HUES64 (cell line): ENCODE data around the gene ITPR2.

Source experiments
- H3K27ac ChIP-seq: 2 replicates; pipeline ENCODE4 v1.7.0; 2013; ENCODE audit warnings: low read depth, low read length, inconsistent platforms
- H3K27me3 ChIP-seq: 2 replicates; pipeline ENCODE4 v1.6.1; 2013; ENCODE audit warnings: mild to moderate bottlenecking, low read length; ENCODE audit not compliant: insufficient read depth
- H3K36me3 ChIP-seq: 2 replicates; pipeline ENCODE4 v1.6.1; 2013; ENCODE audit warnings: mild to moderate bottlenecking, low read length; ENCODE audit not compliant: insufficient read depth
- H3K4me1 ChIP-seq: 2 replicates; pipeline ENCODE4 v1.6.1; 2013; ENCODE audit warnings: mild to moderate bottlenecking, low read length, moderate library complexity; ENCODE audit not compliant: insufficient read depth
- H3K4me3 ChIP-seq: 2 replicates; pipeline ENCODE4 v1.5.1; 2013; ENCODE audit warnings: mild to moderate bottlenecking, low read length, moderate library complexity
- H3K9ac ChIP-seq: 2 replicates; pipeline ENCODE4 v1.6.1; 2013; ENCODE audit warnings: mild to moderate bottlenecking, low read depth, low read length
- H3K9me3 ChIP-seq: 2 replicates; pipeline ENCODE4 v1.6.1; 2013; ENCODE audit warnings: low read depth, low read length; ENCODE audit not compliant: insufficient read depth
- WGBS: fragments of 150-250, 120-280 bp; methylation state at CpG from one replicate; pipeline ENCODE4 v1.1.7; 2013; ENCODE audit warnings: missing lambda C conversion rate; 5-methylcytosine and 5-hydroxymethylcytosine counted together

The ITPR2 gene

DNA sequence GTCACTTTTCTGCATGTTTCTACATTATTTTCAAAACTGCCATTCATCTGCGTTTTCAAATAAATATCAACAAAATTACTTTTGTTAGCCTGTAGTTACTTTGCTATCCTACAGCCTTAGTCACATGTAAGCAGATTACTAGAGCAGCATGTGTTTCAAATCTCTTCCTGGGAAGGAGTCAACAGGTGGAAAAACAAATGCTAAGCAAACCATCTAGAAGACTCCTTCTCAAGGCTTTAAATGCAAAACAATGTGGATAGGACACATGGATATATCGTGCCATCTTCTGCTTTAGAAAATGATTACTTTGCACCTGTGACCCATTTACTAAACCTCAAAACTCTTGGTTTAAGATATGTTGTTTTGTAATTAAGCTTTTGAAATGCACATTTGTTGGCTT is 528.7 kb downstream of the ITPR2 start:
- Histone ChIP-seq H3K27me3 (no peaks in the 10 kb centered on the region), H3K36me3 (no peaks in the 10 kb centered on the region), H3K4me1 (no peaks in the 10 kb centered on the region), H3K9ac (no peak overlapping the region), H3K4me3 (no peak overlapping the region), H3K27ac (no peak overlapping the region), H3K9me3 (0 out of 2 replicates have a peak, but pooled peaks cover 2% of the 10 kb centered on the region)
- WGBS: 96% methylated on average over 2 of the region's 2 CpGs

DNA sequence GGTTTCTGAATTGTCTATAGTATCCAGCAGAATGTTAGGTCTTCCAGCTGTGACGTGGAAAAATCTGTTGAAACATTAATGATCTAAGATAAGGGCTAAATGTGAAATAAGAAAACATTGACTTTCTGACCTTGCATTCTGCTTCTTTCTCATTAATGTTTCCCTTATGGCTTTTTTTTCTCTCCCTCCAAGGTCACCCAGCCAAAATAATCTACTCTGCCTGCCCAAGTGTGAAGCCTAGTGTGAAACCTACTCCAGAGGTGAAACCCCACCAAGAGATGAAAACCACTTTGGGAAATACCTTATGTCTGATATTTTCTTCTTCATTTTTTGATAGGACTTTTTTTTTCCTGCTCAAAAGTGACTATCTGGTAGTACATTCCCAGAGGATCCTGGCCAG is 529.6 kb downstream of the ITPR2 start:
- Histone ChIP-seq H3K27ac (no peak overlapping the region), H3K4me3 (no peak overlapping the region), H3K4me1 (no peaks in the 10 kb centered on the region), H3K9me3 (0 out of 2 replicates have a peak, but pooled peaks cover 2% of the 10 kb centered on the region), H3K27me3 (no peaks in the 10 kb centered on the region), H3K9ac (no peak overlapping the region), H3K36me3 (no peaks in the 10 kb centered on the region)
- WGBS: 90% methylated on average over 1 of the region's 1 CpG

DNA sequence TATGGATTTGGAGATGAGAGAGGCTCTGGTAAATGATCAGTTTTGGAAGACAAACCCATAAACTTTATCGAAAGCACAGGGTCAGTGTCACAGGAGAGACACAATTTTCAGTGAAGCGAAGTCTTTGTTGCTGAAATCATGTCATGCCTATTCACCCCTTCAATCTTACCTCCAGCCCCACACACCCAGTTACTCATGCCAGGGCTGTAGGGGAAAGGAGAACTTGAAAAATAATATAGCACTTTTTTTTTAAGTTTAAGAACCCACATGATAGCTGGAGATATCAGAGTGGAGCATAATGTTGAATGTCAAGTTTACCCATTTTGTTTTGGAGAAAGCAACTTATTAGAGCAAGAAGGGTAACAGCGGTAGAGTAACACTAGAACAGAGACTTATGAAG is 530.2 kb downstream of the ITPR2 start:
- H3K9ac ChIP-seq: no peak overlapping the region
- 0 out of 2 replicates have a peak, but pooled peaks cover 2% of the 10 kb centered on the region for H3K9me3 ChIP-seq
- H3K36me3 ChIP-seq: no peaks in the 10 kb centered on the region
- no peaks in the 10 kb centered on the region for H3K27me3 ChIP-seq
- no peak overlapping the region for H3K4me3 ChIP-seq
- 96% methylated on average over 3 of the region's 3 CpGs for WGBS
- H3K4me1 ChIP-seq: no peaks in the 10 kb centered on the region
- no peak overlapping the region for H3K27ac ChIP-seq

DNA sequence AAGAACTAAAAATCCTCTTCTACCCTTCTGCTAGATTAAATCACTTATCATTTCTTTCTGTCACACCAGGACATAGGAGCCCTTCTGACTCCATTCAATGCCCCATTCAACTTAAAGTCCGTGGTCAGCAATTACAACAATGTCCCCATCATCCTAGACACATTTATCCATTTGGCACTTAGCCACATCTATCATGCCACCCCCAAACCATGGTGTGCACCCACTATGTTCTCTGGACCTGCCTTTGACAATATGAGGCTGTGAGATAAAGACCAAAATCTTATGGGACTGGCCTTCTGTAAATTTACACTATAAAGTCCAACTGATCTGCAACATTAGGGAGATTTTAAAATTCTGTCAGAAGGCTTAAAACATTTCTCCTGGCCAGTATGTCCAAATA is 533.2 kb downstream of the ITPR2 start:
- Histone ChIP-seq H3K36me3 (no peaks in the 10 kb centered on the region), H3K9me3 (no peaks in the 10 kb centered on the region), H3K4me1 (no peaks in the 10 kb centered on the region), H3K9ac (no peak overlapping the region), H3K4me3 (no peak overlapping the region), H3K27me3 (no peaks in the 10 kb centered on the region), H3K27ac (no peak overlapping the region)
- WGBS: 90% methylated on average over 1 of the region's 1 CpG

DNA sequence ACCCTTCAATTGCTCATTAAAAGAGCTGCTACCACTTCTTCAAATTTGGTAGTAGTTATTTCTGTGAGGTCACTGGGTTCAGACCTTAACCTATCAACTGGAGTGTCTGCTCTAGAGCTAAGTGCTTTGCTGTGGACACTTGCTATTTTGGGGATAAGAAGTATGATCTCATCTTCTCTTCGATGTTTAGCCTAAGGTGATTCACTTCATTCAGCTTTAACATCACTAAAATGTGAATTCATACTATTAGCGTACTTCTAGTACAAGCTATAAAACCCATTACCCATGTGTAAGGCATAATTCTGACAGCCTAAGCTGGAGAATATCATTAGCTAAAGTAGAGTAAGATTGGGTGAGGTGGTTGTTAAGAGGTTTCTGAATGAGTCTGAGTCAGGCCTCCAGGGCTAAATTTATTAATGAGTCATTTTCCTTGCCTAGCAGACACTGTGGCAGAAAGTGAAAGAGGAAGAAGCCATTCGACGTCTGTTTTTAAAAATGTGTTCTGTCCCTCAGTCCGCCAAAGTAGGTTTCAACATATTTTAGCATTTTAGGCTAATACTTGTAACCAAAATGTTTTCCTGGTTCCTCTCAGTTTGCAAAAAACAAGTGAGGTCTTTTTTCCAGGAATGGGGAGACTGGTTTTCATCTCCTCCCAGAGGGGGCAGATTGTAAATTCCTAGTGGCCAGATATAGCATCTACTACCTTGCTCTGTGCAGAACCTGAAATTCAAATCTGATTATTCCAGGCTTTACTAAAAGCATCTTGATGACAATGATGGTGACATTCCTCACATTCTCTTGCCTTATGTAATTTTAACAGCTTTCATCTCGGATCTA is 534.0 kb downstream of the ITPR2 start:
- H3K36me3 ChIP-seq: no peaks in the 10 kb centered on the region
- H3K4me1 ChIP-seq: no peaks in the 10 kb centered on the region
- H3K9me3 ChIP-seq: no peaks in the 10 kb centered on the region
- H3K27ac ChIP-seq: no peak overlapping the region
- WGBS: 85% methylated on average over 6 of the region's 6 CpGs
- H3K4me3 ChIP-seq: no peak overlapping the region
- H3K27me3 ChIP-seq: no peaks in the 10 kb centered on the region
- H3K9ac ChIP-seq: no peak overlapping the region

DNA sequence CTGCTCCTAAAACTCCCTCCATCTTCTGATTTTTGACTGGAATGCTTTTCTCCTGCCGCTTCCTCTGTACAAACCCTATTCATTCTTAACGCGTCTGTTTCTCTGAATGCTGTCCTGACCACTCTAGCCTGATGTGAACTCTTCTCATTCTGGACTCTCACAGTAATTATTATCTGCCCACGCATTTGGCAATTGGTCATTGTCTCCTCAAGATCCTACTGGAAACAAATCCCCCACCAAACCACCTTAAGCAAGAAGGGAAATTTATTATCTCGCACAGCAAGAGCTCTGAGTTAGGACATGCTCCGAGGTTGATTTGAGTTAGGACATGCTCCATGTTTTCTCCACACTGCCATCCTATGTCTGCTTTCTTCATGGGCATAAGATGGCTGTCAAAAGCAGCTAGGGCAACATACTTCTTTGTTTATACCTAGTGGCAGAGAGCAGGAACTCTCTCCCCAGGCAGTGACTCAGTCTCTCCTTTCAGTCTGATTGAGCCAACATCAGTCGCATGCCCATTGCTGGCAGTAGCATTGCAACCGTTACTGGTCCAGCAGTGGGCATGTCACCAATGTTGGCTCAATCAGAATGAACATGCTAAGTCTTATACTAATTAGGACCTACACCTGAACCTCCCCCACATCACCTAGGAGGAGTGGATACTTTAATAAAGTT is 535.5 kb downstream of the ITPR2 start:
- WGBS: 84% methylated on average over 6 of the region's 8 CpGs
- Histone ChIP-seq H3K27me3 (no peaks in the 10 kb centered on the region), H3K4me3 (no peak overlapping the region), H3K9ac (no peak overlapping the region), H3K27ac (no peak overlapping the region), H3K4me1 (no peaks in the 10 kb centered on the region), H3K36me3 (no peaks in the 10 kb centered on the region), H3K9me3 (no peaks in the 10 kb centered on the region)

DNA sequence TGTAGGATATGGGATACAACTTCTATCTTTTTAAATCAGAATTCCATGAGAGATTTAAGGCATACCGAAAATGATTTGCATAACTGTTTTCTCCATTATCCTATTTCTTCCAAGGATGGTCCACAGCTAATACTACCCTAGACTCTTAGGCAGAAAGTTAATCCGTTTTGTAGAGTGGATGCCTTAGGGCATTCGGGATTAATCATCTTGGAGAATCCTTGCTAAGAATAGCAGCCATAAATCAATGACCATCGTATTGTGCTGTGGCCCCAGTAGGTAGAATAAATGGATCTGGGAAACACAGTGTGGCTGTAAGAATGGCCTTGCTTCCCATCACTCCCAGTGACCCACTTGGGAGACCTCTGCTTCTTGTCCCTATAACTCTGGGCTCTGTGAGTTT is 538.0 kb downstream of the ITPR2 start:
- Histone ChIP-seq H3K4me1 (no peaks in the 10 kb centered on the region), H3K27me3 (no peaks in the 10 kb centered on the region), H3K4me3 (no peak overlapping the region), H3K27ac (no peak overlapping the region), H3K36me3 (no peaks in the 10 kb centered on the region), H3K9ac (no peak overlapping the region), H3K9me3 (no peaks in the 10 kb centered on the region)
- WGBS: 93% methylated on average over 4 of the region's 4 CpGs

DNA sequence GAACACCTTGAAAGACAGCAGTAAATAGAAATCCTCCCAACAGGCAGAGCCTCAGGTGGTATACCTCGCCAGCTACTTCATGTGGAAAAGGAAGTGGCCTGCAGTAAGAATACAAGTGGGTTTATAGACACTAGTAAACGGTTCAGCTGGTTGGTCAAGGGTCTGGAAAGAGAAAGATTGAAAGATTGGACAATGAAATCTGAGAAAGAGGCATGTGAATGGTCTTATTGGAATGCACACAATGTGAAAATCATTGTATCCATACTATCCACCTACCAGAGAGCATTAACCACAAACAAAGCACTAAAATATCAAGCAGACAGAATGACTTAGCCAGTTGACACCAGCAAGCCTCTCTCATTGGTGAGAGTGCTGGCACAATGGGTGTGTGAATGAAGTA is 539.4 kb downstream of the ITPR2 start:
- Histone ChIP-seq H3K27ac (no peak overlapping the region), H3K4me3 (no peak overlapping the region), H3K9me3 (no peaks in the 10 kb centered on the region), H3K4me1 (no peaks in the 10 kb centered on the region), H3K27me3 (no peaks in the 10 kb centered on the region), H3K36me3 (no peaks in the 10 kb centered on the region), H3K9ac (no peak overlapping the region)
- 87% methylated on average over 2 of the region's 2 CpGs for WGBS

DNA sequence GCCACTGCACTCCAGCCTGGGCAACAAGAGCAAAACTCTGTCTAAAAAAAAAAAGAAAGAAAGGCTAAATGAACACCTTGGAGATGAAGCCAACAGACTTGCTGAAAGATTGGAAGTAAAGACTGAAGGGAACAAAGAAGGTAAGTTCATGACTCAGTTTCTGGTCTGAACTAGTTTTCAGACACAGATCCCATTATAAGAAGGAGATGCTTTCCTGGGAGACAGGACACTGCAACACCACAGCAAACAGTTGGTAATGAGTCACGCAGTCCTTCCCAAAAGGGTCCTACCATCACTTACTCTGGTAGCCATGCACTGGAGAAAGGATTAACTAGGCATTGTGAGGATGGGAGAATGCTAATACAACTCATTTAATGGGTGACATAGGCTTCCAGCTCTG is 540.4 kb downstream of the ITPR2 start:
- Histone ChIP-seq H3K36me3 (no peaks in the 10 kb centered on the region), H3K9me3 (no peaks in the 10 kb centered on the region), H3K4me3 (no peak overlapping the region), H3K4me1 (no peaks in the 10 kb centered on the region), H3K27ac (no peak overlapping the region), H3K9ac (no peak overlapping the region), H3K27me3 (no peaks in the 10 kb centered on the region)
- 100% methylated on average over 1 of the region's 1 CpG for WGBS

DNA sequence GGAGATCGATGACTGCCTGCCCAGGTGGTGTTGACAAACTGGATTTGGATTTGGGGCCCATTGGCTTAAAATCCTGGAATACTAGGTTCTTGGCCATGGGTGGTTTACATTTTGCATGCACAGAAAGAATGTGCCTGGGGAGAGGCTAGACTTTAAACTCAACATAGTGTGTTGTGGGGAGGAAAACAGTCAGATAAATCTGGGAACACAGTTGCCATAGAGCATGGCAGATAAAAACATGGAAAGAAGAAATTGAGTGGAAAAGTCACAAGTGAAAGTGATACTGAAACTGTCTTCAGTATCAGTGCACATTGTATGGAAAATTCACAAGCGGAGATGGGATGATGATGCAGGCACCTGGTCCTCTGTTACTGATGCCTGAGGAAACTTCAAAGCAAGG is 542.4 kb downstream of the ITPR2 start:
- no peaks in the 10 kb centered on the region for H3K27me3 ChIP-seq
- WGBS: 89% methylated on average over 2 of the region's 2 CpGs
- H3K9ac ChIP-seq: no peak overlapping the region
- no peak overlapping the region for H3K4me3 ChIP-seq
- no peaks in the 10 kb centered on the region for H3K36me3 ChIP-seq
- no peak overlapping the region for H3K27ac ChIP-seq
- no peaks in the 10 kb centered on the region for H3K4me1 ChIP-seq
- H3K9me3 ChIP-seq: no peaks in the 10 kb centered on the region

DNA sequence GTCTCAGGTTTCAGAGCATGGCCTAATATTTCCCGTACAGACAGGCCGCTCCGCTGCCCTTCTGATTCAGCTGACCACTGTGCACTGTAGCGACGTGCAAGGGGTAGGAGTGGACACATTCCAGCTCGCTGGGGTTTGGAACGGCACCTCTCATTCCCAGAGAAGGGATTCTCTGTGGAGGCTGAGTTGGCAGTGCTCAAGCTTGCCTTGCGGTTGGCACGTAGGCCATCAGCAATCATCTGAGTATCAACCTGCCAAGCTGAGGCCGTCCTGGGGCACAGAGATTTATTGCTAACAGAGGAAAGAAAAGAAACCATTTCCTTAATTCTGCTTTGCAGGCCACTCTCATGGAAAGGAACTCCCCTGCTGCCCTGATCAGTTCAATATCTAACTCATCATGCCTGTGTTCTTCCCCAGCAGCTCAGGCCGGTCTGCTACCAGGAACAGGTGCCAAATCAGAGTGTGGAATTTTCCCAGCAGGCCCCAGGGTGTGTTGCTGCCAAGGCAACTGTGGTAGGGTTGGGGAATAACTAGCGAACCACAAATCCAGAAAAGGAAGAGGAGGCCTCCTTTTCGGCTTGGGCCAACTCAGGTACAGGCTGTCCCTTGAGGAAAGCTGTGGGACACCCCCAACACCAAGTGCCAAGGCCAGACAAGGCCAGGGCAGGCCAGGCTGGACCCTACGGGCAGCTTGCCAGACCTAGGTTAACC is 545.2 kb downstream of the ITPR2 start:
- no peaks in the 10 kb centered on the region for H3K9me3 ChIP-seq
- 91% methylated on average over 14 of the region's 14 CpGs for WGBS

More for the DNA sequence above, 545.2 kb downstream of the ITPR2 start:
- Histone ChIP-seq H3K36me3 (no peaks in the 10 kb centered on the region), H3K4me1 (no peaks in the 10 kb centered on the region), H3K27ac (no peak overlapping the region), H3K9ac (no peak overlapping the region), H3K4me3 (no peak overlapping the region), H3K27me3 (no peaks in the 10 kb centered on the region)
